ENCODE results near the gene LYPD6B.

LYPD6B gene

GRCh38 chr2:149104221-149104620 lies 65.7 kb downstream of the LYPD6B start:
- in situ Hi-C loops (cut with MboI; ENCODE audit: low sequenced_read_pairs): no loop called here

- in situ Hi-C loops (cut with MboI; ENCODE audit: low sequenced_read_pairs): no loop called here
These were observed 73.6 kb downstream of the LYPD6B start for GRCh38 chr2:149112068-149112467.

- in situ Hi-C loops (cut with MboI; ENCODE audit: low sequenced_read_pairs): no loop called here
These were observed 74.2 kb downstream of the LYPD6B start for GRCh38 chr2:149112713-149113112.

- in situ Hi-C loops (cut with MboI; ENCODE audit: low sequenced_read_pairs): no loop called here
These were observed 77.3 kb downstream of the LYPD6B start for GRCh38 chr2:149115781-149116180.

GRCh38 chr2:149119368-149119767 lies 80.9 kb downstream of the LYPD6B start:
- in situ Hi-C loops (cut with MboI; ENCODE audit: low sequenced_read_pairs): no loop called here

GRCh38 chr2:149122516-149122915 lies 84.0 kb downstream of the LYPD6B start:
- in situ Hi-C loops (cut with MboI; ENCODE audit: low sequenced_read_pairs): no loop called here

- in situ Hi-C loops (cut with MboI; ENCODE audit: low sequenced_read_pairs): no loop called here
These were observed 86.7 kb downstream of the LYPD6B start for GRCh38 chr2:149125031-149125725.

- in situ Hi-C loops (cut with MboI; ENCODE audit: low sequenced_read_pairs): no loop called here
These were observed 90.9 kb downstream of the LYPD6B start for GRCh38 chr2:149129433-149129832.

- in situ Hi-C loops (cut with MboI; ENCODE audit: low sequenced_read_pairs): no loop called here
These were observed 93.8 kb downstream of the LYPD6B start for GRCh38 chr2:149132339-149132738.

- in situ Hi-C loops (cut with MboI; ENCODE audit: low sequenced_read_pairs): no loop called here
These were observed 94.4 kb downstream of the LYPD6B start for GRCh38 chr2:149132901-149133300.

- in situ Hi-C loops (cut with MboI; ENCODE audit: low sequenced_read_pairs): no loop called here
These were observed 95.9 kb downstream of the LYPD6B start for GRCh38 chr2:149134335-149134923.

- in situ Hi-C loops (cut with MboI; ENCODE audit: low sequenced_read_pairs): no loop called here
These were observed 97.6 kb downstream of the LYPD6B start for GRCh38 chr2:149136111-149136510.

GRCh38 chr2:149141046-149141445 lies 102.5 kb downstream of the LYPD6B start:
- in situ Hi-C loops (cut with MboI; ENCODE audit: low sequenced_read_pairs): no loop called here

- in situ Hi-C loops (cut with MboI; ENCODE audit: low sequenced_read_pairs): no loop called here
These were observed 105.2 kb downstream of the LYPD6B start for GRCh38 chr2:149143734-149144133.

GRCh38 chr2:149145314-149146295 lies 107.1 kb downstream of the LYPD6B start:
- in situ Hi-C loops (cut with MboI; ENCODE audit: low sequenced_read_pairs): no loop called here

GRCh38 chr2:149146876-149147275 lies 108.4 kb downstream of the LYPD6B start:
- in situ Hi-C loops (cut with MboI; ENCODE audit: low sequenced_read_pairs): no loop called here

- in situ Hi-C loops (cut with MboI; ENCODE audit: low sequenced_read_pairs): no loop called here
These were observed 109.9 kb downstream of the LYPD6B start for GRCh38 chr2:149148194-149149006.

- in situ Hi-C loops (cut with MboI; ENCODE audit: low sequenced_read_pairs): no loop called here
These were observed 110.5 kb downstream of the LYPD6B start for GRCh38 chr2:149149007-149149297.

GRCh38 chr2:149152469-149152953 lies 114.0 kb downstream of the LYPD6B start:
- in situ Hi-C loops (cut with MboI; ENCODE audit: low sequenced_read_pairs): no loop called here

- in situ Hi-C loops (cut with MboI; ENCODE audit: low sequenced_read_pairs): no loop called here
These were observed 116.9 kb downstream of the LYPD6B start for GRCh38 chr2:149155196-149155969.
